Measurements from ENCODE around the gene NABP2.

The NABP2 gene

GRCh38 chr12:56212361-56212760, 11.8 kb upstream of the NABP2 start:
- no peak for FAIRE-seq

GRCh38 chr12:56213878-56214277, 10.3 kb upstream of the NABP2 start:
- DNase-seq (ENCODE audit: insufficient read length, low spot score) (no peak), FAIRE-seq (no peak)

More at GRCh38 chr12:56212361-56212760, 11.8 kb upstream of the NABP2 start:
- no peak for DNase-seq (ENCODE audit: insufficient read length, low spot score)

GRCh38 chr12:56216461-56216860, 7.7 kb upstream of the NABP2 start:
- no peak for FAIRE-seq
- no peak for DNase-seq (ENCODE audit: insufficient read length, low spot score)

- FAIRE-seq: no peak
- no peak for DNase-seq (ENCODE audit: insufficient read length, low spot score)
Observed at GRCh38 chr12:56219840-56220239, 4.3 kb upstream of the NABP2 start.

- DNase-seq (ENCODE audit: insufficient read length, low spot score) (no peak), FAIRE-seq (no peak)
Observed at GRCh38 chr12:56220611-56221231, 3.4 kb upstream of the NABP2 start.

- DNase-seq (ENCODE audit: insufficient read length, low spot score) (peak; percentile 71), FAIRE-seq (no peak)
Observed at GRCh38 chr12:56221232-56221756, 2.8 kb upstream of the NABP2 start.

GRCh38 chr12:56221757-56222530, 2.2 kb upstream of the NABP2 start, which contains the start of gene RNF41:
Gene RNF41 (minus strand): TSS chr12:56221922. CDS start chr12:56214047, 7,875 bp downstream.
- FAIRE-seq (peak; percentile 86), DNase-seq (ENCODE audit: insufficient read length, low spot score) (peak; percentile 99)

GRCh38 chr12:56222531-56222895, 1.6 kb upstream of the NABP2 start:
- DNase-seq (ENCODE audit: insufficient read length, low spot score) (no peak), FAIRE-seq (no peak)

GRCh38 chr12:56223571-56224101, 506 bp upstream of the NABP2 start:
- FAIRE-seq (no peak), DNase-seq (ENCODE audit: insufficient read length, low spot score) (no peak)

- FAIRE-seq (no peak), DNase-seq (ENCODE audit: insufficient read length, low spot score) (no peak)
Observed at GRCh38 chr12:56224954-56225353, 812 bp downstream of the NABP2 start.

- FAIRE-seq (no peak), DNase-seq (ENCODE audit: insufficient read length, low spot score) (no peak)
Observed at GRCh38 chr12:56229082-56229481, 4.9 kb downstream of the NABP2 start.

GRCh38 chr12:56229916-56230431, 5.8 kb downstream of the NABP2 start, which contains the start of gene SLC39A5:
Gene SLC39A5 (plus strand): TSS chr12:56230051. CDS start chr12:56231275, 1,224 bp downstream.
- no peak for FAIRE-seq
- no peak for DNase-seq (ENCODE audit: insufficient read length, low spot score)

GRCh38 chr12:56230432-56231183, 6.5 kb downstream of the NABP2 start:
- FAIRE-seq: no peak
- no peak for DNase-seq (ENCODE audit: insufficient read length, low spot score)

GRCh38 chr12:56231184-56231582, 7.0 kb downstream of the NABP2 start:
- FAIRE-seq (no peak), DNase-seq (ENCODE audit: insufficient read length, low spot score) (no peak)

GRCh38 chr12:56234746-56235436, 10.7 kb downstream of the NABP2 start:
- no peak for FAIRE-seq
- no peak for DNase-seq (ENCODE audit: insufficient read length, low spot score)

- DNase-seq (ENCODE audit: insufficient read length, low spot score) (no peak), FAIRE-seq (no peak)
Observed at GRCh38 chr12:56236091-56236490, 11.9 kb downstream of the NABP2 start.

- FAIRE-seq: no peak
- no peak for DNase-seq (ENCODE audit: insufficient read length, low spot score)
Observed at GRCh38 chr12:56236985-56237384, 12.8 kb downstream of the NABP2 start.

- no peak for DNase-seq (ENCODE audit: insufficient read length, low spot score)
- no peak for FAIRE-seq
Observed at GRCh38 chr12:56237552-56237951, 13.4 kb downstream of the NABP2 start.

GRCh38 chr12:56241424-56242303, 17.5 kb downstream of the NABP2 start:
- DNase-seq (ENCODE audit: insufficient read length, low spot score): no peak
- FAIRE-seq: no peak

Data from HTR-8/SVneo (cell line).